Glomerular visceral epithelial cell (primary cell): ENCODE data around the gene ZBTB14.

ENCODE experiments used
- DNase-seq: peaks from one replicate; pipeline ENCODE4 v3.0.0-alpha.2; 2016; ENCODE audit errors: extremely low spot score

The ZBTB14 gene

DNA sequence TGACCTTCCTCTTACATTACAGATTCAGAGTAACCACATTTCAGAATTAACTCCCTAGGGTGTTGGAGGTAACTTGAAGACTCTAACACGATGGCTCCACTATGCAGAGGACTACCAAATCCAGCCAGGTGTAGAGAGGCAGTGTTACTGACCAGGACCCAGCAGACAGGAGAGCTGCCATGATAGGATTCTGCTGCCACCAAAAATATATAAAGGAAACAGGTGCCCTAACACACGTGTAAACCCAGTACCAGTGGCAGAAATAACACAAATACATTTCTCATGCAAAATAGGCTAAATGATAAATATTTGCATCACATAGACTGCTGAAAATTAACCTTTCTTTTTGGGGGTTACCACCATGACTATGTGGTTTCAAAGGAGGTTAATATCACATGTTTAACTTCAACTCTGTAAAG, 7.0 kb downstream of the ZBTB14 start:
- no peak for DNase-seq

DNA sequence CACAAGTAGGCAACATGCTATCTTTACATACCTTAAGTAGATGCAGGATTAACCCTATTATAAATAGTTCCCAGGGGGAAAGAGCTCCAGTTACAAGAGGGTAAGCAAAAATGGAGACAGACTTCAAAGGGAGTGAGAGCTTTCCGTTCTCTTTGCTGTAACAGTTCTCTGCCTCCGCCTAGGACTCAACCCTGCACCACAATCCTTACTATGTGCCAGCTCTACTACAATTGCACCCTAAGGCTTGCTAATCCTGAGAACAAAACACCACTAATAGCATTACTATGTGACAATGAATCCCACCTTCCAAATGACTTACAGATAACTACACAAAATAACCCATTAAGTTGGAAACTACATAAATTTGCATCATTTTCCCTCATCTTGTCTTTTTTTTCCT, 7.7 kb downstream of the ZBTB14 start:
- no peak for DNase-seq

DNA sequence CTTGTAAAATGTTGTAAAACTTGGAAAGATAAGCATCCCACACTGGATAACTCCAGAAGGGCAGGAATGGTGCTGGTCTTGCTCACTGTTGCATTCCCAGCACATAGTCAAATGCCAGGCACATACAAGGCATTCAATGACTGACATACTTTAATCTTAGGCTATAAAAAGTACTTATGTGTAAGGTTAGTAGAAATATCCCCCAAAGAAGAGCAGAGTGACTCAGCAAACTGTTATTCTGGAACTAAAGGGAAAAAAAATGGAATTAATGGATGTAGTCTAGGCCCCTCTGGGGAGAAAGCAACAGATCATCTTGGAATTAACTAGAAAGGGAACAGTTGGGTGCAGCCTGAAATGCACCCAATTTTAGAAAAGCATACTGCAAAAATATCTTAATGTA, 9.0 kb downstream of the ZBTB14 start:
- no peak for DNase-seq

DNA sequence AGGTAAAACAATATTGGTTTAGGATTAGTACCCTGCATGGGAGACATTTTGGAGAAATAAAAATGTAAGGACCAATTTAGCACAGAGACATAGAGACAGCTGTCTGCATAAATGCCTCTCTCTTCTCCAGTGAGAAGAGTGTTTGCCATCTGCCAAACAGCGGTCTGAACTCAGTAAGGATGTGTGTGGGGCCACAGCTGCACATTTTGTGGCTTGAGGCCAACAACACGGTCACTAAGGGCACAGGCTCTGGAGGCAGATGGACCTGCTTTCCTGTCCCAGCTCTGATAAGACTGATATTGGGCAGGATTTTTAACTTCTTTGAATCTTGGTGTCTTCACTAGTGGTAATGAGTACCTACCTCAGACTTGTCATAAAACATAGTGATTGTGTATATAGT, 10.2 kb downstream of the ZBTB14 start:
- DNase-seq, result no peak

DNA sequence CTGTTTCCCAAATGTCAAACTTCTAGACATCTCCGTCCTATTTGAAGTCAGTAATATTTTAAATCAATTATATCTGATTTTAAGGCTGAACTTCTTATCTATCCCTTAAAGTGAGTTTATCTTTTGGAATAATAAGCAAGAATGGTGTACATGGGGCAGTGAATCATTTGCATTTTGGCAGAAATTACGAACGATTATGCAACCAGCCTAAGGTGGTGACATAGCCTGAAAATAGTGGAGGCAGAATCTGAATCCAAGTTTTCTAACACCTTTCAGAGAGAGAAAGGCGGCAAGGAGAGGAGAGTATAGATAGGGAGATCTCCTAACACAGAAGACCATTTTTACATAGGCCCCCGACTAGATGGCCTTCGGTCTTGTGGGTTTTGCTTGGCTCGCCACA, 10.7 kb downstream of the ZBTB14 start:
- DNase-seq, result no peak

DNA sequence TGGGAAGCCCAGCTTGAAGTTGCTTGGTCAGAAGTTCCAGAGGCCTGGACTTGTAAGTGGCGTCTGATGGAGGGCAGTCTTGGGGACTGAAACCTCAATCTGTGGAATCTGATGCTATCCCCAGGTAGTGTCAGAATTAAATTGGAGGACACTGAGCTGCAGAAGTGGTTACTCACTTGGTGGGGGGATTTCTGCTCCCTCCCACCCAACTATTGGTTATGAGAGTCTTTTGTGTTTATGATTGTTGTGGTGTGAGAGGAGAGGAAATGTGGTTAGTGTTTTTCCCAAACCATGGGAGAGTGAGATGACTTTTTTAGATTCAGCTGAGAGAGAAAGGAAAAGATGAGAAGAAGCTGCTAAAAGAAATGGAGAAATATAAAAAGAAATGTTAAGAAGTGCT, 12.8 kb downstream of the ZBTB14 start:
- DNase-seq, result no peak

DNA sequence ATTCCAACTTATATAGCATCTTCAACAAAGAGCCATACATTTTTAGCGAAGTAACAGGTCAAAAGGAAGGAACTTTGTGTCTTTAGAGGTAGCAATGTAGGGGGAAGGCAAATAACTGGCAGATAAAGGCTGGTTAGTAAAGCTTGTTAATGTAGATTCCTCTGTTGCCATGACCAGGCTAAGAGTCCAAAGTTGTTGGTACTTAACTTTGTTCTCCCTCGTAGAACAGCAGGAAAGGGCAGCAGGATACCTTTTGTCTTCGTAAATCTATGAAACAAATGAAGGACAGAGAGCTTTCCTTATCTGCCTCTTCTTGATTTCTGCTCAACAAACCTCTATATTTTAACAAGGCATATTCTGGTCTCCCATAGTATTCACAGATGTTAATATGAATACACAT, 18.6 kb downstream of the ZBTB14 start:
- DNase-seq, result no peak

DNA sequence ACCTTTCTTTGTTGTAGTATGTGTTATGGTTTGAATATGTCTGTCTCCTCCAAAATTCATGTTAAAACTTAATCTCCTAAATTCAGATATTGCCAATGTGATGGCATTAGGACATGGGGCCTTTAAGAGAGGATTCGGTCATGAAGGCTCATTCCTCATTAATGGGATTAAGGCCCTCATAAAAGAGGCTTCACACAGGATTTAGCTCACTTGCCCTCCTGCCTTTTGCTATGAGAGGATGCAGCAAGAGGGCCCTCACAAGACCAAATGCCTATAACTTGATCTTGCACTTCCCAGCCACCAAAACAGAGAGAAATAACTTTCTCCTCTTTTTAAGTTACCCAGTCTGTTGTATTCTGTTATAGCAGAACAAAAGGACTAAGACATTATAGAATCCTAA, 19.7 kb downstream of the ZBTB14 start:
- DNase-seq, result no peak

DNA sequence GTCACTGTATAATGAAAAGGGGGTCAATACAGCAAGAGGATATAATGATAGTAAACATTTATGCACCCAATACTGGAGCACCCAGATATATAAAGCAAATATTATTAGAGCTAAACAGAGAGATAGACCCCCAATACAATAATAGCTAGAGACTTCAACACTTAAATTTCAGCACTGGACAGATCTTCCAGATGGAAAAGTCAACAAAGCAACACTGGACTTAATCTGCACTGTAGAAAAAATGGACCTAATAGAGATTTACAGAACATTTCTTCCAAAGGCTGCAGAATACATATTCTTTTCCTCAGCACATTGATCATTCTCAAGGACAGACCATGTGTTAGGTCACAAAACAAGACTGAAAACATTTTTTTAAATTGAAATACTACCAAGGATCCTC, 26.7 kb downstream of the ZBTB14 start:
- DNase-seq, result no peak

DNA sequence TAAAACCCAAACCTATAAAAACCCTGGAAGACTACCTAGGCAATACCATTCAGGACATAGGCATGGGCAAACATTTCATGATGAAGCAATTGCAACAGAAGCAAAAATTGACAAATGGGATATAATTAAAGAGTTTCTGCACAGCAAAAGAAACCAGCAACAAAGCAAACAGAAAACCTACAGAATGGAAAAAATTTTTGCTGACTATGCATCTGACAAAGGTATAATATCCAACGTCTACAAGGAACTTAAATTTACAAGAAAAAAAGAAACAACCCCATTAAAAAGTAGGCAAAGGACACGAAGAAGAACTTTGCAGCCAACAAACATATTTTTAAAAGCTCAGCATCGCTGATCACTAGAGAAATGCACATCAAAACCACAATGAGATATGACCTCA, 28.8 kb downstream of the ZBTB14 start:
- no peak for DNase-seq

DNA sequence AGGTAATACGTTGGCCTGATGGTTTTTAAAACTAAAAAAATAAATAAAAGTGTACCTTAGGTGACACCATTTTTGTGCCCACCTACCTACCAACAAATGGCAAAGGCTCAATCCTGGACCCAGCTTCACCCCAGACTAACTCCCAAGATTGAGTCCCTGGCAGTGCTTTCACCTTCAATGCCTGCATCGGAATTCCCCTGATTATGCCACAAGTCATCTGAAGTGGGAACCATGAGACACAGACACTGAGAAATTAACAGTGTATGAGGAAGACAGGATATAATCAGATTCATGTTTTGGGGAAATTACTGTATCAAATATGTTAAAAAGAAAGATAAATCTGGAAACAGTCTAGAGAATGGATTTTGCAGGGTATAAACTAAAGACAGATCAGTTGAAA, 41.6 kb downstream of the ZBTB14 start:
- no peak for DNase-seq

DNA sequence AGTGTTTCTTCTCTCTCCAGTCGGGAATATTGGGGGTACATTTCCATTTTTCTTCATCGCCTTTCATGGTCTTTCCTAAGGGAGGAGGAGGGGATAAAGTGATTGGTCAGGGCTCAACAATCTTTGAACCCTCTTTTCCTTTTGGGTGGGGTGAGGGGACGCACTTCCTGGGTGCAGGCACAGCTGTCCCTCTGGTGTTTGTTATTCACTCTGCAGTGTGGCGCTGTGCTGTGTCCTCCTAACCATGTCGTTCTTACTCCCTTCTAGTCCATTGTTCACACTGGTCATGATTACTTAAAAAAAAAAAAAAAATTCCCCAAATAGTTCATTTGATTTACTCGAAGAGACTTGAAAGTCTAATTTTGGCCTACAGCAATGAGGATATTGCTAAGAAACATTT, 44.4 kb downstream of the ZBTB14 start:
- no peak for DNase-seq

DNA sequence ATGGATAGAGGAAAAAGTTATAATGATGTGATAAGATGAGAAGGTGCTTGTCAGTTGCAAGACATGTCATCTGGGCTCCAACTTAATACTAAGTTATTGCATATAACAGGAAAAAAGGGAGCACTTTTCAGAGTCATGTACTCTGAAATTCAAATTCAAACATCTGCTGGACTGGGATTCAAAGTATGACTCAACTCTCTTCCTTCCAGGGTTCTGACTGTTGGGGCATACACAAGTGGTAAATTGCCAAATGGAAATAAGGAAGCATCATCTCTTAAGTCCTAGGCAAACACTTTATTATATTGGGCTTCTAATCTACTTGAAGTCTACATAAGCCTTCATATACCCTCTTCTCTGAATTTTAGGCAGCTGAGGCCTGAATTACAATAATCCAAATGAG, 44.9 kb downstream of the ZBTB14 start:
- DNase-seq, result no peak

DNA sequence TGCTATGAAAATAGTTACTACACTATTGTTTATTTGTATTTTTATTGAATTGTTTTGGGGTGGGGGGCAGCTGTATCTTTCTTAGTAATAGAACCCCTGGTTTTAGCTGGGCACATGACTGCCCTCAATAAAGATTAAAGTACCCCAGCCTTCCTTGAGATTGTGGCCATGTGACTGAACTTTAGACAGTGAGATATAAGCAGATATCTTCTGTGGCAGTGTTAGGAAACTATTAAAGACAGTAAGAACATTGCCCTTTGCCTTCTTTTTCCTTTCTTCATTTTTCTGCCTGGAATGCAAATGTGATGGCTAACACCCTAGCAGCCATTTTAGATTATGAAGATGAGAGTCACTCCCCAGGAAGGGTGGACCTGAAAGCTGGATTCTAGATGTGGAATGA, 50.6 kb downstream of the ZBTB14 start:
- DNase-seq, result no peak

DNA sequence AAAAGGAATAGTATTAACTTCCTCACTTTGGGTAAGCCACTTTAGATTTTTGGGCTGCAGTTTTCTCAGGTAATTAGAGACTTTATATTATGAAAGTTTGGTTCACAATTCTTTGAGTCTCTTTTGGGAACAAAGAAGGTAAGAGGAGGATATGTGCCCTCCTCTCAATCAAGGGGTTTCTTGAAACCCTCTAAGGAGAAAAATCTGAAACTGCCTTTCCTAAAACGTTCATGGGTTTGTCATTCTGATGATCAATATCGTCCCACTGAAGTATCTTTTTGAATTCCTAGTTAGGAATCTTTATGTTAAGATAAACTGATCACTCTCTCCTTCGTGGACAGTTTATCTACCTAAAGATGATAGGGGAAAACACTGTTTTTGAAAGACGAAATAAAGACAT, 56.1 kb downstream of the ZBTB14 start:
- DNase-seq, result no peak
